ENCODE data around the gene PKDCC.

- TF ChIP-seq PAX5 (IDR thresholded peaks at IDR 0.05; ENCODE audit: insufficient read depth, low read length, severe bottlenecking) (no peak), POLR2A (IDR thresholded peaks at IDR 0.05; ENCODE audit: low read depth, low read length) (no peak), POLR2AphosphoS5 (IDR thresholded peaks at IDR 0.05; ENCODE audit: low read depth, low read length) (no peak), SPI1 (IDR thresholded peaks at IDR 0.05; ENCODE audit: low read depth, low read length) (no peak)
Measured at GRCh38 chr2:42029639-42030199, 18.1 kb upstream of the PKDCC start.
